Measurements from ENCODE around the gene BNIP1. TPM values are rescaled to one million over a fixed set of nuclear protein-coding genes. Genes with fewer than 3 reads are reported as not detected.

The BNIP1 gene
- total RNA-seq, 2 donors from 2014 or later = 6.8 to 7.3 TPM

- no peak overlapping the region for H3K4me3 ChIP-seq (ENCODE audit: low read length)
- Mint-ChIP-seq H3K27me3 (ENCODE audit: insufficient read depth) (no peaks in the 10 kb centered on the region), H3K9me3 (no peaks in the 10 kb centered on the region), H3K4me1 (peaks cover 11% of the 10 kb centered on the region), H3K4me3 (no peak overlapping the region), H3K36me3 (ENCODE audit: low read depth) (peaks cover 1% of the 10 kb centered on the region), H3K27ac (no peak overlapping the region)
- DNase-seq = no peak
- H3K36me3 ChIP-seq (ENCODE audit: control insufficient read depth, insufficient read depth, low read length) = no peaks in the 10 kb centered on the region
- no peaks in the 10 kb centered on the region for H3K27me3 ChIP-seq (ENCODE audit: control insufficient read depth, insufficient read depth, low read length, poor library complexity, severe bottlenecking)
- WGBS, 2 experiments (ENCODE audit: insufficient coverage in 1 of 2, insufficient read length in 1 of 2) = 83 to 90% methylated on average over 2 to 3 of the region's 3 CpGs
- H3K27ac ChIP-seq (ENCODE audit: low read depth, low read length) = no peak overlapping the region
- no peaks in the 10 kb centered on the region for H3K4me1 ChIP-seq (ENCODE audit: control insufficient read depth, insufficient read depth, low read length)
- TF ChIP-seq CTCF (conservative IDR thresholded peaks at IDR 0.05) = no peak
- no peak overlapping the region for H3K9ac ChIP-seq (ENCODE audit: extremely low read depth, low read length, poor library complexity, severe bottlenecking)
- no peaks in the 10 kb centered on the region for H3K9me3 ChIP-seq (ENCODE audit: control insufficient read depth, low read length)
Observed at GRCh38 chr5:173138707-173139106, 5.6 kb upstream of the BNIP1 start.

GRCh38 chr5:173139631-173140030, 4.7 kb upstream of the BNIP1 start:
- H3K27me3 Mint-ChIP-seq (ENCODE audit: insufficient read depth) = no peaks in the 10 kb centered on the region
- no peaks in the 10 kb centered on the region for H3K36me3 ChIP-seq (ENCODE audit: control insufficient read depth, insufficient read depth, low read length)
- no peak for DNase-seq
- H3K9ac ChIP-seq (ENCODE audit: extremely low read depth, low read length, poor library complexity, severe bottlenecking) = no peak overlapping the region
- no peaks in the 10 kb centered on the region for H3K9me3 Mint-ChIP-seq
- no peak overlapping the region for H3K27ac ChIP-seq (ENCODE audit: low read depth, low read length)
- 89 to 100% methylated on average over 1 of the region's 1 CpG for WGBS, 2 experiments (ENCODE audit: insufficient coverage in 1 of 2, insufficient read length in 1 of 2)
- H3K27ac Mint-ChIP-seq = no peak overlapping the region
- no peaks in the 10 kb centered on the region for H3K36me3 Mint-ChIP-seq (ENCODE audit: low read depth)
- no peaks in the 10 kb centered on the region for H3K4me1 ChIP-seq (ENCODE audit: control insufficient read depth, insufficient read depth, low read length)
- peaks cover 11% of the 10 kb centered on the region for H3K4me1 Mint-ChIP-seq
- no peak for TF ChIP-seq CTCF (conservative IDR thresholded peaks at IDR 0.05)
- H3K9me3 ChIP-seq (ENCODE audit: control insufficient read depth, low read length) = no peaks in the 10 kb centered on the region
- H3K4me3 Mint-ChIP-seq = no peak overlapping the region
- H3K4me3 ChIP-seq (ENCODE audit: low read length) = no peak overlapping the region
- H3K27me3 ChIP-seq (ENCODE audit: control insufficient read depth, insufficient read depth, low read length, poor library complexity, severe bottlenecking) = no peaks in the 10 kb centered on the region

GRCh38 chr5:173140769-173141168, 3.6 kb upstream of the BNIP1 start:
- H3K27me3 Mint-ChIP-seq (ENCODE audit: insufficient read depth) = no peaks in the 10 kb centered on the region
- no peaks in the 10 kb centered on the region for H3K4me1 ChIP-seq (ENCODE audit: control insufficient read depth, insufficient read depth, low read length)
- H3K4me3 ChIP-seq (ENCODE audit: low read length) = no peak overlapping the region
- no peak overlapping the region for H3K4me3 Mint-ChIP-seq
- no peak for DNase-seq
- WGBS, 2 experiments (ENCODE audit: insufficient coverage in 1 of 2, insufficient read length in 1 of 2) = 92 to 97% methylated on average over 3 of the region's 4 CpGs
- H3K27ac ChIP-seq (ENCODE audit: low read depth, low read length) = no peak overlapping the region
- TF ChIP-seq CTCF (conservative IDR thresholded peaks at IDR 0.05) = no peak
- H3K27ac Mint-ChIP-seq = no peak overlapping the region
- peaks cover 13% of the 10 kb centered on the region for H3K4me1 Mint-ChIP-seq
- no peaks in the 10 kb centered on the region for H3K27me3 ChIP-seq (ENCODE audit: control insufficient read depth, insufficient read depth, low read length, poor library complexity, severe bottlenecking)
- no peaks in the 10 kb centered on the region for H3K36me3 Mint-ChIP-seq (ENCODE audit: low read depth)
- no peak overlapping the region for H3K9ac ChIP-seq (ENCODE audit: extremely low read depth, low read length, poor library complexity, severe bottlenecking)
- no peaks in the 10 kb centered on the region for H3K9me3 Mint-ChIP-seq
- H3K36me3 ChIP-seq (ENCODE audit: control insufficient read depth, insufficient read depth, low read length) = no peaks in the 10 kb centered on the region
- no peaks in the 10 kb centered on the region for H3K9me3 ChIP-seq (ENCODE audit: control insufficient read depth, low read length)

Measured in endodermal cell (in vitro differentiated cells).